ENCODE results near the gene ITPRIPL2. TPM values are rescaled to one million over a fixed set of nuclear protein-coding genes. Genes with fewer than 3 reads are reported as not detected.

Gene ITPRIPL2
- total RNA-seq, 1 donor from 2014 or later = 71.2 TPM

DNA sequence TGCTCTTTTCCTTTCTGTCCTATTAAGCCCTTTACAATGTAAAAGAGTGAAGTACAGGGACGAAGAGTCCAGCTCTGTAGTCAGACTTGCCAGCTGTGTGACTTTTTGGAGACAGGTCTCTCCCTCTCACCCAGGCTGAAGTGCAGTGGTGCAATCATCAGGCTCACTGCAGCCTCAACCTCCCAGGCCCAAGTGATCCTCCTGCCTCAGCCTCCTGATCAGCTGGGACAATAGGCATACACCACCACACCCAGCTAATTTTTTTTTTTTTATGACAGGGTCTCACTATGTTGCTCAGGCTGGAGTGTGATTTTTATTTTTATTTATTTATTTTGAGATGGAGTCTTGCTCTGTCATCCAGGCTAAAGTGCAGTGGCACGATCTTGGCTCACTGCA is 7.1 kb upstream of the ITPRIPL2 start:
- Histone ChIP-seq H3K27me3 (no peaks in the 10 kb centered on the region), H3K4me1 (no peaks in the 10 kb centered on the region), H3K4me3 (no peak overlapping the region), H3K9me3 (no peaks in the 10 kb centered on the region), H3K27ac (no peak overlapping the region), H3K36me3 (no peaks in the 10 kb centered on the region)
- no peak for DNase-seq (ENCODE audit: extremely low spot score in 2 of 2)
- TF ChIP-seq POLR2AphosphoS5 (IDR thresholded peaks at IDR 0.05; ENCODE audit: insufficient read depth in 1 of 2, low read depth in 1 of 2) = no peak
- TF ChIP-seq, protein P1, sequence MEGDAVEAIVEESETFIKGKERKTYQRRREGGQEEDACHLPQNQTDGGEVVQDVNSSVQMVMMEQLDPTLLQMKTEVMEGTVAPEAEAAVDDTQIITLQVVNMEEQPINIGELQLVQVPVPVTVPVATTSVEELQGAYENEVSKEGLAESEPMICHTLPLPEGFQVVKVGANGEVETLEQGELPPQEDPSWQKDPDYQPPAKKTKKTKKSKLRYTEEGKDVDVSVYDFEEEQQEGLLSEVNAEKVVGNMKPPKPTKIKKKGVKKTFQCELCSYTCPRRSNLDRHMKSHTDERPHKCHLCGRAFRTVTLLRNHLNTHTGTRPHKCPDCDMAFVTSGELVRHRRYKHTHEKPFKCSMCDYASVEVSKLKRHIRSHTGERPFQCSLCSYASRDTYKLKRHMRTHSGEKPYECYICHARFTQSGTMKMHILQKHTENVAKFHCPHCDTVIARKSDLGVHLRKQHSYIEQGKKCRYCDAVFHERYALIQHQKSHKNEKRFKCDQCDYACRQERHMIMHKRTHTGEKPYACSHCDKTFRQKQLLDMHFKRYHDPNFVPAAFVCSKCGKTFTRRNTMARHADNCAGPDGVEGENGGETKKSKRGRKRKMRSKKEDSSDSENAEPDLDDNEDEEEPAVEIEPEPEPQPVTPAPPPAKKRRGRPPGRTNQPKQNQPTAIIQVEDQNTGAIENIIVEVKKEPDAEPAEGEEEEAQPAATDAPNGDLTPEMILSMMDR (IDR thresholded peaks at IDR 0.05) = no peak
- no peak for TF ChIP-seq POLR2A (IDR thresholded peaks at IDR 0.05)
- intact Hi-C loops (cut with DNase I) = no loop called here

DNA sequence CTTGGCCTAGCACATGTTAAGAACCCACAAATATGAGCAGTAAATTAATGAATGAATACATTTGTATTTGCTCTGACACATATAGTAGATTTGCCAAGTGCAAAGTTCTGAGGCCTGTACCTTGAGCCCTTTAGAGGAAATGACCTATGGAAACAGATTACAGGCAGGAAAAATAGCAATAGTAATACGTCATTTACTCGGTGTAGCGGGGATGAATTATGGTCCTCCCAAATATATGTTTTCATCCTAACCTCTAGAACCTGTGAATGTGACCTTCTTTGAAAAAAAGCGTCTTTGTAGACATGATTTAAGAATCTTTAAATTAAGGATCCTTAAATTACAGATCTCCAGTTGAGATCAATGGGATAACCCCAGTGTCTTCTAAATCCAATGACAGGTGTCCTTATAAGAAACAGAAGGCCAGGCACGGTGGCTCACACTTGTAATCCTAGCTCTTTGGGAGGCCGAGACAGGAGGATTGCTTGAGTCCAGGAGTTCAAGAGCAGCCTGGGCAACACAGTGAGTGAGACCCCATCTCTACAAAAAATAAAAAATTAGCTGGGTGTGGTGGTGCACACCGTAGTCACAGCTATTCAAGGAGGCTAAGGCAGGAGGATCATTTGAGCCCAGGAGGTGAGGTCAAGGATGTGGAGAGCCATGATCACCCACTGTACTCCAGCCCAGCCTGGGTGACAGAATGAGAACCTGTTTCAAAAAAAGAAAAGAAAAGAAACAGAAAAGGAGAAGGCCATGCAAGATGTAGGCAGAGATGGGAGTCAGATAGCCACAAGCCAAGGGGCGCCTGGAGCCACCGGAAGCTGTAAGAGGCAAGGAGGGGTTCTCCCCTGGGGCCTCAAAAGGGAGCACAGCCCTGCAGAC is 5.1 kb upstream of the ITPRIPL2 start:
- Histone ChIP-seq H3K27ac (no peak overlapping the region), H3K4me1 (peaks cover 11% of the 10 kb centered on the region), H3K36me3 (no peaks in the 10 kb centered on the region), H3K9me3 (no peaks in the 10 kb centered on the region), H3K4me3 (no peak overlapping the region), H3K27me3 (no peaks in the 10 kb centered on the region)
- TF ChIP-seq POLR2AphosphoS5 (IDR thresholded peaks at IDR 0.05; ENCODE audit: insufficient read depth in 1 of 2, low read depth in 1 of 2) = no peak
- no peak for TF ChIP-seq POLR2A (IDR thresholded peaks at IDR 0.05)
- TF ChIP-seq, protein P1 (IDR thresholded peaks at IDR 0.05) = no peak
- no peak for DNase-seq (ENCODE audit: extremely low spot score in 2 of 2)
- intact Hi-C loops (cut with DNase I) = no loop called here

GRCh38 chr16:19109288-19109664 is 4.5 kb upstream of the ITPRIPL2 start:
- Histone ChIP-seq H3K9me3 (no peaks in the 10 kb centered on the region), H3K36me3 (no peaks in the 10 kb centered on the region), H3K27me3 (no peaks in the 10 kb centered on the region), H3K27ac (no peak overlapping the region), H3K4me3 (no peak overlapping the region), H3K4me1 (peaks cover 11% of the 10 kb centered on the region)
- no peak for DNase-seq (ENCODE audit: extremely low spot score in 2 of 2)
- intact Hi-C loops (cut with DNase I) = no loop called here
- TF ChIP-seq POLR2AphosphoS5 (IDR thresholded peaks at IDR 0.05; ENCODE audit: insufficient read depth in 1 of 2, low read depth in 1 of 2) (no peak), POLR2A (IDR thresholded peaks at IDR 0.05) (no peak)
- TF ChIP-seq, protein P1 (IDR thresholded peaks at IDR 0.05) = no peak

DNA sequence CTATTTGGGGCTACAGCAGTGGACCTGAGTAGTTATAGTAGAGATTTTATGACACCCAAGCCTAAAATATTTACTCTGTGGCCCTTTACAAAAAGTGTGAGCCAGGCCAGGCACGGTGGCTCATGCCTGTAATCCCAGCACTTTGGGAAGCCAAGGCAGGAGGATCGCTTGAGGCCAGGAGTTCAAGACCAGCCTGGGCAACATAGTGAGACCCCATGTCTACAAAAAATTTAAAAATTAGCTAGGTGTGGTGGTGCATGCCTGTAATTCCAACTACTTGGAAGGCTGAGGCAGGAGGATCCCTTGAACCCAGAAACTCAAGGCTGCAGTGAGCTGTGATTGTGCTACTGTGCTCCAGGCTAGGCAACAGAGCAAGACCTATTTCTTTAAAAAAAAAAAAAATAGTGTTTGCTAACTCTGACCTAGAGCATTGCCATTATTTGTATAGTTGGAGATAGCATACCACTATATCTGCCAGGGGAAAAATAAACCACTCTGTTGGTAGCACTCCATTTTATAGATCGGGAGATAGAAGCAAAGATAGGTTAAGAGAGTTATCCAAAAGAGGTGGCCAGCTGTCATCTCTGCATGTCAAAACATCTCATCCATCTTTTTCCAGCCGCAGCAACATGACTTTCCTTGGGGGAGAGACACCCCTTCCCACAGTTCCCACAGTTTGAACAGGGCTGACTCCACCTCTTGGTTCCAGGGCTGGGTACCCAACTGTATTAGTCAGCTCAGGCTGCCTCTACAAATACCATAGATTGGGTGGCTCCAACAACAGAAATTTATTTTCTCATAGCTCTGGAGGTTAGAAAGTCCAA is 3.0 kb upstream of the ITPRIPL2 start:
- Histone ChIP-seq H3K27me3 (no peaks in the 10 kb centered on the region), H3K4me3 (no peak overlapping the region), H3K9me3 (no peaks in the 10 kb centered on the region), H3K27ac (no peak overlapping the region), H3K4me1 (peaks cover 24% of the 10 kb centered on the region), H3K36me3 (no peaks in the 10 kb centered on the region)
- DNase-seq (ENCODE audit: extremely low spot score in 2 of 2) = no peak
- intact Hi-C loops (cut with DNase I) = no loop called here
- TF ChIP-seq, protein P1 (IDR thresholded peaks at IDR 0.05) = no peak
- TF ChIP-seq POLR2AphosphoS5 (IDR thresholded peaks at IDR 0.05; ENCODE audit: insufficient read depth in 1 of 2, low read depth in 1 of 2) (no peak), POLR2A (IDR thresholded peaks at IDR 0.05) (no peak)

Measured in vagina (tissue), 2 donors.